ENCODE results near the gene PLPPR1. TPM values are rescaled to one million over a fixed set of nuclear protein-coding genes. Genes with fewer than 3 reads are reported as not detected.
"Not testable (repeated sequence)": the region's sequence is repeated elsewhere in the genome, so short reads cannot be mapped to it uniquely, and the experiment has no call there.

The PLPPR1 gene
- total and polyA plus RNA-seq, 12 donors, result 0.08 to 19.7 (median 0.20) TPM; not detected in 7

GRCh38 chr9:101121836-101122399 lies 93.4 kb downstream of the PLPPR1 start:
- intact Hi-C loops (cut with DNase I), result loop anchor here in 1 of 2 donors (5.0 to 10.0 kb wide), 2 partner anchors 83 to 190 kb away; no protein-coding TSS in a partner anchor
- Histone ChIP-seq H3K27ac (no peak overlapping the region), H3K27me3 (peaks cover 4% of the 10 kb centered on the region), H3K4me1 (replicated peaks in 1 of 2) (peaks cover 0 to 4% of the 10 kb centered on the region in 2 donors), H3K36me3 (replicated peaks in 1 of 2) (no peaks in the 10 kb centered on the region), H3K4me3 (no peak overlapping the region), H3K9me3 (replicated peaks in 1 of 3) (no peaks in the 10 kb centered on the region)
- WGBS, 4 donors, result 6 to 15% (median 11%) methylated on average over 2 of the region's 2 CpGs
- TF ChIP-seq, protein P1, sequence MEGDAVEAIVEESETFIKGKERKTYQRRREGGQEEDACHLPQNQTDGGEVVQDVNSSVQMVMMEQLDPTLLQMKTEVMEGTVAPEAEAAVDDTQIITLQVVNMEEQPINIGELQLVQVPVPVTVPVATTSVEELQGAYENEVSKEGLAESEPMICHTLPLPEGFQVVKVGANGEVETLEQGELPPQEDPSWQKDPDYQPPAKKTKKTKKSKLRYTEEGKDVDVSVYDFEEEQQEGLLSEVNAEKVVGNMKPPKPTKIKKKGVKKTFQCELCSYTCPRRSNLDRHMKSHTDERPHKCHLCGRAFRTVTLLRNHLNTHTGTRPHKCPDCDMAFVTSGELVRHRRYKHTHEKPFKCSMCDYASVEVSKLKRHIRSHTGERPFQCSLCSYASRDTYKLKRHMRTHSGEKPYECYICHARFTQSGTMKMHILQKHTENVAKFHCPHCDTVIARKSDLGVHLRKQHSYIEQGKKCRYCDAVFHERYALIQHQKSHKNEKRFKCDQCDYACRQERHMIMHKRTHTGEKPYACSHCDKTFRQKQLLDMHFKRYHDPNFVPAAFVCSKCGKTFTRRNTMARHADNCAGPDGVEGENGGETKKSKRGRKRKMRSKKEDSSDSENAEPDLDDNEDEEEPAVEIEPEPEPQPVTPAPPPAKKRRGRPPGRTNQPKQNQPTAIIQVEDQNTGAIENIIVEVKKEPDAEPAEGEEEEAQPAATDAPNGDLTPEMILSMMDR (IDR thresholded peaks at IDR 0.05), result no peak
- no peak for TF ChIP-seq POLR2A (IDR thresholded peaks at IDR 0.05)
- no peak for DNase-seq

GRCh38 chr9:101126556-101126955 lies 98.0 kb downstream of the PLPPR1 start:
- H3K27me3 ChIP-seq, result no peaks in the 10 kb centered on the region
- intact Hi-C loops (cut with DNase I), result loop anchor here in 1 of 2 donors (10.0 kb wide), 1 partner anchor 78 kb away; no protein-coding TSS in a partner anchor
- no peak for DNase-seq
- no peaks in the 10 kb centered on the region for H3K36me3 ChIP-seq (replicated peaks in 1 of 2)
- H3K27ac ChIP-seq, result no peak overlapping the region
- 42 to 60% (median 43%) methylated on average over 2 of the region's 2 CpGs for WGBS, 4 donors
- H3K4me3 ChIP-seq, result no peak overlapping the region
- peaks cover 0 to 4% of the 10 kb centered on the region in 2 donors for H3K4me1 ChIP-seq (replicated peaks in 1 of 2)
- no peak for TF ChIP-seq POLR2A (IDR thresholded peaks at IDR 0.05)
- TF ChIP-seq, protein P1 (IDR thresholded peaks at IDR 0.05), result no peak
- no peaks in the 10 kb centered on the region for H3K9me3 ChIP-seq (replicated peaks in 1 of 3)

DNA sequence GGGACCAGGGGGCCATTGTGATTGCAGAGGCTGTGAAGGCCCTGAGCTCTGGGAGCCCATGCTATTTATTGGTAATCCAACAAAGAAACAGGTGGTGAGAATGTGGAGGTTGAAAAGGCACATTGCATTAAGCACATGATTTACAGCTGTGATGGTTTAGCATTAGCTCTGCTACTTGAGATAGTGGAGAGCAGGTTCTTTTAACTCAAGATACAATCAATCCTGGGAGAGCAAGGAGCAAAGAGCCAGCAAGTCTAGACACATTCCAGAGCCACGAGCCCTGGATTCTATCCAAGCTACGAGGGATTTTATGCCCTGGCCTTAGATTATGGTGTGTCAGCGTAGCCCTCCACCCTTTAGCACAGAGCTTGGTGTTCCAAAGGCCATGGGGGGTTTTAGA lies 98.8 kb downstream of the PLPPR1 start:
- H3K27me3 ChIP-seq; H3K9me3 ChIP-seq (replicated peaks in 1 of 3); H3K36me3 ChIP-seq (replicated peaks in 1 of 2); H3K4me3 ChIP-seq; H3K27ac ChIP-seq; H3K4me1 ChIP-seq (replicated peaks in 1 of 2); DNase-seq: not testable (repeated sequence)
- intact Hi-C loops (cut with DNase I), result loop anchor here in 1 of 2 donors (10.0 kb wide), 1 partner anchor 77 kb away; no protein-coding TSS in a partner anchor
- WGBS, 4 donors, result 59 to 83% (median 74%) methylated on average over 3 of the region's 3 CpGs

DNA sequence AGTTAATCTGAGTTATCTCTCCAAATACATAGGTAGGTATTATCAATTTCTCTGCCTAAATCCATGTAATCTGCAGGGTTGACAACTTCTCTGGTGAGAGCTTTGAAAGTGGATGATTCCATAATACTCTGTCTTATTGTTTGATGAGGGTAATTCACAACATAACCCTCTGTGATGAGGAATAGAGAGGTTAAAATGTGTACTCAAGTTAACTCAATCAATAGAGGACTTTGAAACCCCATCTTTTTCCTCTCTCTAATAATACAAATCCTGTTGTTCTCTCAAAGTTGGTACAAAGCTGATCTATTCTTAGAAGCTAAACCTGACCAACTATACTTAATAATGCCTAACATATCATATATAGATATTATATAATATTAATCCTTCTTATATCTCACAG lies 100.1 kb downstream of the PLPPR1 start:
- no peaks in the 10 kb centered on the region for H3K9me3 ChIP-seq (replicated peaks in 1 of 3)
- no peak overlapping the region for H3K4me3 ChIP-seq
- no peaks in the 10 kb centered on the region for H3K4me1 ChIP-seq (replicated peaks in 1 of 2)
- TF ChIP-seq, protein P1 (IDR thresholded peaks at IDR 0.05), result no peak
- no peak for TF ChIP-seq POLR2A (IDR thresholded peaks at IDR 0.05)
- no peaks in the 10 kb centered on the region for H3K36me3 ChIP-seq (replicated peaks in 1 of 2)
- no peak overlapping the region for H3K27ac ChIP-seq
- no peaks in the 10 kb centered on the region for H3K27me3 ChIP-seq
- intact Hi-C loops (cut with DNase I), result loop anchor here in 1 of 2 donors (10.0 kb wide), 1 partner anchor 76 kb away; no protein-coding TSS in a partner anchor
- DNase-seq, result no peak

GRCh38 chr9:101130054-101130453 lies 101.5 kb downstream of the PLPPR1 start:
- Histone ChIP-seq H3K9me3 (replicated peaks in 1 of 3) (no peaks in the 10 kb centered on the region), H3K36me3 (replicated peaks in 1 of 2) (no peaks in the 10 kb centered on the region), H3K27me3 (no peaks in the 10 kb centered on the region), H3K4me1 (replicated peaks in 1 of 2) (no peaks in the 10 kb centered on the region), H3K27ac (no peak overlapping the region), H3K4me3 (no peak overlapping the region)
- 70 to 83% (median 81%) methylated on average over 1 of the region's 1 CpG for WGBS, 4 donors
- no peak for TF ChIP-seq POLR2A (IDR thresholded peaks at IDR 0.05)
- TF ChIP-seq, protein P1 (IDR thresholded peaks at IDR 0.05), result no peak
- DNase-seq, result no peak
- intact Hi-C loops (cut with DNase I), result loop anchor here in 1 of 2 donors (10.0 kb wide), 1 partner anchor 95 kb away; no protein-coding TSS in a partner anchor
